C4-2B (cell line): ENCODE results near the gene IYD.

Experiments used
- ZFX ChIP-seq: fragments of 450-650 bp; IDR thresholded peaks from 2 replicates; pipeline ENCODE4 v1.6.1; 2017
- TF ChIP-seq, protein P1 (sequence below): fragments of 450-650 bp; conservative IDR thresholded peaks from 2 replicates; pipeline ENCODE4 v1.5.1; 2017; ENCODE audit warnings: mild to moderate bottlenecking

DNA sequence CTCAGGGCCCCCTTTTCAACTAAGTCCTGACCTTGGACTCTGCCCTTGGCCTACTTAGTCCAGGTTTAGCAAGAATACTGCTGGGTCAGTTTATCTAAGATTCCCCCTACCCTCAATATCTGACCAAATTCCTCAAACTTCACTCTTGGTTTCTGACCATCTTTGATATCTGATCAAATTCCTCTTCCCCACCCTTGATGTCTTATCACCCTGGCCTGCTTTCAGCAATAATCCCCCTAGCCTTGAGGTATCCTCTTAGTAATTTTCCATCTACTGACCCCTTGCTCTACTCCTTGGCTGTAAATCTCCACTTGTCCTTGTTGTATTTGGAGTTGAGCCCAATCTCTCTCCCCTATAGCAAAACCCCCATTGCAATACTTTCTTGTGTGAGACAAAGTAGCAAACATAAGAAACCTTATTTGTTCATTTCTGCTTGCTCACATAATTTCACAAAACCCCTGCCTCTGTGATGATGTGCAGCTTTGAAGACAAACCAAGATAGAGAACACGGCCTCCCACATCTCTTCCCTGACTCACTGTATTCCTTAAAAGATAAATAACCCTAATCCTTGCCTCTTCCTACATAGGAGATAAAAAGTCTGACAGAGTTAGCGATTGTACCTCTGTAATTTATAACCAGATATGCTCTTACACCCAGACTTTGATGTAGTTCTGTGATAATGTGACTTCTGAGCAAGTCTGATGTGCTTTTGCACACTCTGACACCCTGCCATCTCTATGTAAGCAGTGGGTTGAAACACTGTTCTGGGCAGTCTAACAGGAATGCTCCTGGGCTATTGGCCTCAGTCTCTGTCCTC is 13.8 kb upstream of the IYD start:
- TF ChIP-seq, protein P1, sequence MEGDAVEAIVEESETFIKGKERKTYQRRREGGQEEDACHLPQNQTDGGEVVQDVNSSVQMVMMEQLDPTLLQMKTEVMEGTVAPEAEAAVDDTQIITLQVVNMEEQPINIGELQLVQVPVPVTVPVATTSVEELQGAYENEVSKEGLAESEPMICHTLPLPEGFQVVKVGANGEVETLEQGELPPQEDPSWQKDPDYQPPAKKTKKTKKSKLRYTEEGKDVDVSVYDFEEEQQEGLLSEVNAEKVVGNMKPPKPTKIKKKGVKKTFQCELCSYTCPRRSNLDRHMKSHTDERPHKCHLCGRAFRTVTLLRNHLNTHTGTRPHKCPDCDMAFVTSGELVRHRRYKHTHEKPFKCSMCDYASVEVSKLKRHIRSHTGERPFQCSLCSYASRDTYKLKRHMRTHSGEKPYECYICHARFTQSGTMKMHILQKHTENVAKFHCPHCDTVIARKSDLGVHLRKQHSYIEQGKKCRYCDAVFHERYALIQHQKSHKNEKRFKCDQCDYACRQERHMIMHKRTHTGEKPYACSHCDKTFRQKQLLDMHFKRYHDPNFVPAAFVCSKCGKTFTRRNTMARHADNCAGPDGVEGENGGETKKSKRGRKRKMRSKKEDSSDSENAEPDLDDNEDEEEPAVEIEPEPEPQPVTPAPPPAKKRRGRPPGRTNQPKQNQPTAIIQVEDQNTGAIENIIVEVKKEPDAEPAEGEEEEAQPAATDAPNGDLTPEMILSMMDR = no peak
- no peak for TF ChIP-seq ZFX
